ENCODE results near the gene ASTN2. TPM values are rescaled to one million over a fixed set of nuclear protein-coding genes. Genes with fewer than 3 reads are reported as not detected.

ASTN2 gene
- total RNA-seq, 1 donor from 2014 or later: 7.9 TPM

- peak; percentile 11 for DNase-seq
These were observed 1000.5 kb downstream of the ASTN2 start for GRCh38 chr9:116414374-116414773.

- no peak for DNase-seq
These were observed 1003.4 kb downstream of the ASTN2 start for GRCh38 chr9:116411506-116411905.

- DNase-seq: no peak
These were observed 1005.2 kb downstream of the ASTN2 start for GRCh38 chr9:116409638-116410037.

- no peak for DNase-seq
These were observed 1005.7 kb downstream of the ASTN2 start for GRCh38 chr9:116409129-116409528.

GRCh38 chr9:116406469-116406868, 1008.4 kb downstream of the ASTN2 start:
- peak; percentile 7 for DNase-seq

GRCh38 chr9:116405321-116405720, 1009.5 kb downstream of the ASTN2 start:
- no peak for DNase-seq

GRCh38 chr9:116404228-116404627, 1010.6 kb downstream of the ASTN2 start:
- DNase-seq: no peak

- no peak for DNase-seq
These were observed 1011.7 kb downstream of the ASTN2 start for GRCh38 chr9:116403171-116403570.

- no peak for DNase-seq
These were observed 1019.2 kb downstream of the ASTN2 start for GRCh38 chr9:116395699-116396037.

- no peak for DNase-seq
These were observed 1019.8 kb downstream of the ASTN2 start for GRCh38 chr9:116394894-116395698.

- DNase-seq: no peak
These were observed 1020.8 kb downstream of the ASTN2 start for GRCh38 chr9:116394070-116394469.

- DNase-seq: no peak
These were observed 1021.7 kb downstream of the ASTN2 start for GRCh38 chr9:116393198-116393597.

GRCh38 chr9:116391306-116391900, 1023.5 kb downstream of the ASTN2 start:
- DNase-seq: no peak

- no peak for DNase-seq
These were observed 1024.3 kb downstream of the ASTN2 start for GRCh38 chr9:116390303-116391228.

GRCh38 chr9:116389541-116390302, 1025.1 kb downstream of the ASTN2 start:
- DNase-seq: no peak

- DNase-seq: no peak
These were observed 1026.7 kb downstream of the ASTN2 start for GRCh38 chr9:116387934-116388698.

GRCh38 chr9:116383936-116384335, 1030.9 kb downstream of the ASTN2 start:
- no peak for DNase-seq

GRCh38 chr9:116383133-116383532, 1031.7 kb downstream of the ASTN2 start:
- DNase-seq: no peak

- DNase-seq: no peak
These were observed 1032.8 kb downstream of the ASTN2 start for GRCh38 chr9:116382053-116382452.

- no peak for DNase-seq
These were observed 1033.5 kb downstream of the ASTN2 start for GRCh38 chr9:116381350-116381749.

- DNase-seq: no peak
These were observed 1034.3 kb downstream of the ASTN2 start for GRCh38 chr9:116380496-116380995.

Measured in tongue (tissue), 2 donors.